Left cardiac atrium (tissue), 4 donors: ENCODE results near the gene BPTF. TPM values are rescaled to one million over a fixed set of nuclear protein-coding genes. Genes with fewer than 3 reads are reported as not detected.
"Not testable (repeated sequence)": the region's sequence is repeated elsewhere in the genome, so short reads cannot be mapped to it uniquely, and the experiment has no call there.

Experiments
- ATAC-seq, 2 donors: fragments of 200-7000 bp; cut with Tn5 transposase; one replicate each; pipeline ENCODE4 v1.9.1; 2020; ENCODE audit warnings: mild to moderate bottlenecking in 2 of 2, moderate library complexity in 2 of 2
- DNase-seq: peaks from one replicate; pipeline ENCODE4 v3.0.0-alpha.2; 2020
- intact Hi-C, 2 donors: fragments of 100-400 bp; cut with DNase I; formaldehyde crosslinking; loops; one replicate each; pipeline versions ENCODE4 v1.14.1 to v1.15.1; 2022 to 2023
- total RNA-seq, 2 donors: library from RNA; stranded (reverse); fragmentation: NEBNext Ultra II Directional; extraction: Animal tissue kit (Norgen Biotek cat#: 25700); gene quantifications; one replicate each; pipeline ENCODE4 v1.2.1, GENCODE V29; 2021
- donor health status: DM: no; HTN: yes; CAD: no.
- donor health status: DM: no; HTN: yes; CAD: no; lungs with severe emphysema.
- donor health status: DM: yes; HTN: yes; CAD: no.
- donor health status: Dilated cardiomyopathy.

BPTF gene
- total RNA-seq, 2 donors from 2014 or later: 84.8 to 85.2 TPM

- ATAC-seq (no peak), DNase-seq (no peak)
- intact Hi-C loops: no loop called here
Observed at GRCh38 chr17:67863624-67864247, 38.4 kb downstream of the BPTF start.

- ATAC-seq (no peak), DNase-seq (no peak)
- intact Hi-C loops: no loop called here
Observed at GRCh38 chr17:67865438-67865837, 40.1 kb downstream of the BPTF start.

- ATAC-seq: no peak
- intact Hi-C loops: no loop called here
- no peak for DNase-seq
Observed at GRCh38 chr17:67867591-67867990, 42.3 kb downstream of the BPTF start.

GRCh38 chr17:67868176-67868575 lies 42.9 kb downstream of the BPTF start:
- intact Hi-C loops: no loop called here
- DNase-seq (no peak), ATAC-seq (no peak)

- peak in 1 of 2 donors; percentile 34 for ATAC-seq
- intact Hi-C loops: no loop called here
- DNase-seq: no peak
Observed at GRCh38 chr17:67879662-67880061, 54.4 kb downstream of the BPTF start.

- DNase-seq (no peak), ATAC-seq (no peak)
- intact Hi-C loops: no loop called here
Observed at GRCh38 chr17:67881083-67881482, 55.8 kb downstream of the BPTF start.

GRCh38 chr17:67884741-67885140 lies 59.4 kb downstream of the BPTF start:
- ATAC-seq: no peak
- intact Hi-C loops: no loop called here
- no peak for DNase-seq

GRCh38 chr17:67891481-67892119 lies 66.3 kb downstream of the BPTF start:
- DNase-seq (no peak), ATAC-seq (peak in 1 of 2 donors; percentile 59)
- intact Hi-C loops: no loop called here

- intact Hi-C loops: no loop called here
- ATAC-seq: no peak
- no peak for DNase-seq
Observed at GRCh38 chr17:67902511-67903231, 77.4 kb downstream of the BPTF start.

- intact Hi-C loops, DNase-seq, ATAC-seq: not testable (repeated sequence)
Observed at GRCh38 chr17:67905298-67905697, 80.0 kb downstream of the BPTF start.

GRCh38 chr17:67910117-67910803 lies 85.0 kb downstream of the BPTF start:
- ATAC-seq, DNase-seq, intact Hi-C loops: not testable (repeated sequence)

GRCh38 chr17:67911059-67911782 lies 85.9 kb downstream of the BPTF start:
- intact Hi-C loops: no loop called here
- no peak for DNase-seq
- ATAC-seq: no peak

GRCh38 chr17:67912088-67912487 lies 86.8 kb downstream of the BPTF start:
- ATAC-seq: no peak
- intact Hi-C loops: no loop called here

GRCh38 chr17:67912656-67913055 lies 87.4 kb downstream of the BPTF start:
- ATAC-seq: no peak
- intact Hi-C loops: no loop called here

More at GRCh38 chr17:67912088-67912487, 86.8 kb downstream of the BPTF start:
- no peak for DNase-seq

GRCh38 chr17:67920212-67920611 lies 94.9 kb downstream of the BPTF start:
- no peak for ATAC-seq
- intact Hi-C loops: loop anchor here in 1 of 2 donors (10.0 kb wide), 1 partner anchor 195 kb away; no protein-coding TSS in a partner anchor
- no peak for DNase-seq

More at GRCh38 chr17:67912656-67913055, 87.4 kb downstream of the BPTF start:
- no peak for DNase-seq

GRCh38 chr17:67922503-67922902 lies 97.2 kb downstream of the BPTF start:
- DNase-seq (no peak), ATAC-seq (peak; percentile 23 to 51)
- intact Hi-C loops: loop anchor here in 1 of 2 donors (10.0 kb wide), 1 partner anchor 198 kb away; no protein-coding TSS in a partner anchor

- ATAC-seq, DNase-seq: not testable (repeated sequence)
- intact Hi-C loops: loop anchor here in 1 of 2 donors (10.0 kb wide), 1 partner anchor 204 kb away; no protein-coding TSS in a partner anchor
Observed at GRCh38 chr17:67928842-67929241, 103.5 kb downstream of the BPTF start.

- DNase-seq (no peak), ATAC-seq (no peak)
- intact Hi-C loops: no loop called here
Observed at GRCh38 chr17:67931227-67931626, 105.9 kb downstream of the BPTF start.

- DNase-seq: no peak
- intact Hi-C loops: no loop called here
- no peak for ATAC-seq
Observed at GRCh38 chr17:67942810-67943209, 117.5 kb downstream of the BPTF start.
